Epithelial cell of proximal tubule (primary cell): Measurements from ENCODE around the gene PGAM1. TPM values are rescaled to one million over a fixed set of nuclear protein-coding genes. Genes with fewer than 3 reads are reported as not detected.

Experiments
- DNase-seq: peaks from one replicate; pipeline ENCODE4 v3.0.0-alpha.2; 2011; ENCODE audit warnings: low read depth
- H3K4me3 ChIP-seq: 2 replicates; pipeline ENCODE4 v1.5.1; 2011; ENCODE audit warnings: low read depth, mild to moderate bottlenecking, low read length
- total RNA-seq: library from RNA; depleted of rRNA; stranded (reverse); fragments of >200 nt; gene quantifications from 2 replicates; pipeline ENCODE4 v1.2.3, GENCODE V29; 2015
- TF ChIP-seq, protein P1 (sequence below): conservative IDR thresholded peaks from 2 replicates; pipeline ENCODE4 v1.5.1; 2012; ENCODE audit warnings: low read depth, mild to moderate bottlenecking, low read length

Gene PGAM1
- total RNA-seq, 1 donor from 2014 or later = 629 TPM

DNA sequence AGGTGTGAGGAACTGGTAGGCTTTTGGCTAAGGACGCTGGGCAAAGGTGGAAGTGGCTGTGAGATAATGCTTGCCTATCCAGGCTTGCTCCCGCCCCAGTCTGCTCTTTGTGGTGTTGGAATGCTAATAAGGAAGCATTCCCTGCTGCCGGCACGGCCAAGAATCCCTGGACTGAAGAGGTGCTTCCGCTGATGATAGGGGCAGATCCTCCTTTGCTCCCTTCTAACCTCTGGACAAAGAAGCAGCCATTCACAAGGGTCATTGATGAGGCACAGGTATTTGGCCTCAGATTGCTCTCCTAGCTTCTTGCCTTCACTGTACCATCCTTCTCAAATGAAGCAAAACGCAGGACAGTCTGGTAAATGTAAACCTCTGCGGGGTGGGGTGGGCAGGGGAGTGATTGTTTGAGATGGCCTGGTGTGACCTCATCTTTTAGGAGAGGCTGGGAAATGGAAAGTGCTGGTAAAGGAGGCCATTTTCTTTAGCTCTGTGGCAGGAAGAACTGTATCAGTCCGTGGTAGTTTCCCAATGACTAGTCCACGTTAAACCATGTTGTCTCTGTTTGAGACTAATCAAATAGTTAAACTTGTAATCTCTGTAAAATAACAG, 1.7 kb downstream of the PGAM1 start:
- DNase-seq = no peak
- peak overlapping the region; percentile 98 for H3K4me3 ChIP-seq
- TF ChIP-seq, protein P1, sequence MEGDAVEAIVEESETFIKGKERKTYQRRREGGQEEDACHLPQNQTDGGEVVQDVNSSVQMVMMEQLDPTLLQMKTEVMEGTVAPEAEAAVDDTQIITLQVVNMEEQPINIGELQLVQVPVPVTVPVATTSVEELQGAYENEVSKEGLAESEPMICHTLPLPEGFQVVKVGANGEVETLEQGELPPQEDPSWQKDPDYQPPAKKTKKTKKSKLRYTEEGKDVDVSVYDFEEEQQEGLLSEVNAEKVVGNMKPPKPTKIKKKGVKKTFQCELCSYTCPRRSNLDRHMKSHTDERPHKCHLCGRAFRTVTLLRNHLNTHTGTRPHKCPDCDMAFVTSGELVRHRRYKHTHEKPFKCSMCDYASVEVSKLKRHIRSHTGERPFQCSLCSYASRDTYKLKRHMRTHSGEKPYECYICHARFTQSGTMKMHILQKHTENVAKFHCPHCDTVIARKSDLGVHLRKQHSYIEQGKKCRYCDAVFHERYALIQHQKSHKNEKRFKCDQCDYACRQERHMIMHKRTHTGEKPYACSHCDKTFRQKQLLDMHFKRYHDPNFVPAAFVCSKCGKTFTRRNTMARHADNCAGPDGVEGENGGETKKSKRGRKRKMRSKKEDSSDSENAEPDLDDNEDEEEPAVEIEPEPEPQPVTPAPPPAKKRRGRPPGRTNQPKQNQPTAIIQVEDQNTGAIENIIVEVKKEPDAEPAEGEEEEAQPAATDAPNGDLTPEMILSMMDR = no peak

GRCh38 chr10:97428572-97428981, 2.6 kb downstream of the PGAM1 start:
- no peak for DNase-seq
- TF ChIP-seq, protein P1 = no peak
- H3K4me3 ChIP-seq = peak overlapping the region; percentile 98

- DNase-seq = no peak
- TF ChIP-seq, protein P1 = no peak
Observed at GRCh38 chr10:97434055-97434454, 8.1 kb downstream of the PGAM1 start.

GRCh38 chr10:97434557-97434956, 8.6 kb downstream of the PGAM1 start:
- TF ChIP-seq, protein P1 = no peak
- H3K4me3 ChIP-seq = no peak overlapping the region
- DNase-seq = no peak

More at GRCh38 chr10:97434055-97434454, 8.1 kb downstream of the PGAM1 start:
- no peak overlapping the region for H3K4me3 ChIP-seq

- H3K4me3 ChIP-seq = no peak overlapping the region
Observed at GRCh38 chr10:97435211-97435610, 9.2 kb downstream of the PGAM1 start.

GRCh38 chr10:97442277-97442676, 16.3 kb downstream of the PGAM1 start:
- no peak for DNase-seq
- H3K4me3 ChIP-seq = no peak overlapping the region
- TF ChIP-seq, protein P1 = no peak

More at GRCh38 chr10:97435211-97435610, 9.2 kb downstream of the PGAM1 start:
- no peak for DNase-seq
- TF ChIP-seq, protein P1 = no peak

DNA sequence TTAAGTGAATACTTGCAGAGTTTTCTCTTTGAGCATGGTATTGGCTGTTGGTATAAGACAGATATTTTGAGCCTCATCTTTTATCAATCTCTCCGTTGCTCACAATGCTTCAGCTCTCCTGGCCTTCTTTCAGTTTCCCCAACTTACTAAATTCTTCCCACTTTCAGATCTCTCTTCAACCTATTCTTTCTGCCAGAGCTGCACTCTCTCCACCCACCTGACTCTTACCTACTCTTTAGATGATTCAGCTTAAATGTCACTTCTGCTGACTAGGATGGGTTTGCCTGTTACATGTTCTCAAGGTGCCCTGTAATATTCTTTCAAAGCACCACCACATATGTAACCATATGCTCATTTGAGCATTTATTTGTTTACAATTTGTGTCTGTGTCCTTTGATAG, 18.2 kb downstream of the PGAM1 start:
- TF ChIP-seq, protein P1 = no peak
- no peak for DNase-seq
- no peak overlapping the region for H3K4me3 ChIP-seq
